Fibroblast of pulmonary artery (primary cell): Measurements from ENCODE around the gene TAS2R43.
A peak's percentile ranks its signal among the peaks of the same experiment; 100 is the strongest.
"Not testable (repeated sequence)": the region's sequence is repeated elsewhere in the genome, so short reads cannot be mapped to it uniquely, and the experiment has no call there.

Experiments used
- DNase-seq: peaks from one replicate; pipeline ENCODE4 v3.0.0-alpha.2; 2010; ENCODE audit warnings: low read depth
- H3K4me3 ChIP-seq: replicated peaks from 2 replicates; pipeline ENCODE4 v1.5.1; 2011; ENCODE audit warnings: low read depth, mild to moderate bottlenecking, control low read depth, low read length, moderate library complexity
- TF ChIP-seq, protein P1 (sequence below): IDR thresholded peaks from 2 replicates; pipeline ENCODE4 v1.5.1; 2011; ENCODE audit warnings: mild to moderate bottlenecking, control low read depth, low read length, inconsistent platforms; ENCODE audit errors: missing control alignments

Gene TAS2R43

DNA sequence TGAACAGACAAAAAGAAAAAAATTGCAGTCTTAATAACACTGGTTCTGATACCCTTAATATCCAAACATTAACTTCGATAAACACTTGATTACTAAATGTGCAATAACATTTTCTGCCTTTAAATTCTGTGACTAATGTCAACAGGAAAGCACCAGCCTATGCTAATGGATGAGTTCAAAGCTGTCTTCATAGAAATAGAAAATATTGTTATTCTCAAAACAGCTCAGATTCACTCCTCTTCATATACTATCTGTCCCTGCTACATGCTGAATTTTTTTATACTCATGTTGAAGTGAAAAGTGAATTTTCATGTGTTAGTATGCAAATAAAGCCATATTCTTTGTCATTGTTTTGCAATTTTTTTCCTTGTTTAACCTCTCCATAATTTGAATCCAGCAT, 13.9 kb downstream of the TAS2R43 start:
- H3K4me3 ChIP-seq: no peak overlapping the region
- TF ChIP-seq, protein P1, sequence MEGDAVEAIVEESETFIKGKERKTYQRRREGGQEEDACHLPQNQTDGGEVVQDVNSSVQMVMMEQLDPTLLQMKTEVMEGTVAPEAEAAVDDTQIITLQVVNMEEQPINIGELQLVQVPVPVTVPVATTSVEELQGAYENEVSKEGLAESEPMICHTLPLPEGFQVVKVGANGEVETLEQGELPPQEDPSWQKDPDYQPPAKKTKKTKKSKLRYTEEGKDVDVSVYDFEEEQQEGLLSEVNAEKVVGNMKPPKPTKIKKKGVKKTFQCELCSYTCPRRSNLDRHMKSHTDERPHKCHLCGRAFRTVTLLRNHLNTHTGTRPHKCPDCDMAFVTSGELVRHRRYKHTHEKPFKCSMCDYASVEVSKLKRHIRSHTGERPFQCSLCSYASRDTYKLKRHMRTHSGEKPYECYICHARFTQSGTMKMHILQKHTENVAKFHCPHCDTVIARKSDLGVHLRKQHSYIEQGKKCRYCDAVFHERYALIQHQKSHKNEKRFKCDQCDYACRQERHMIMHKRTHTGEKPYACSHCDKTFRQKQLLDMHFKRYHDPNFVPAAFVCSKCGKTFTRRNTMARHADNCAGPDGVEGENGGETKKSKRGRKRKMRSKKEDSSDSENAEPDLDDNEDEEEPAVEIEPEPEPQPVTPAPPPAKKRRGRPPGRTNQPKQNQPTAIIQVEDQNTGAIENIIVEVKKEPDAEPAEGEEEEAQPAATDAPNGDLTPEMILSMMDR: no peak
- DNase-seq: no peak

DNA sequence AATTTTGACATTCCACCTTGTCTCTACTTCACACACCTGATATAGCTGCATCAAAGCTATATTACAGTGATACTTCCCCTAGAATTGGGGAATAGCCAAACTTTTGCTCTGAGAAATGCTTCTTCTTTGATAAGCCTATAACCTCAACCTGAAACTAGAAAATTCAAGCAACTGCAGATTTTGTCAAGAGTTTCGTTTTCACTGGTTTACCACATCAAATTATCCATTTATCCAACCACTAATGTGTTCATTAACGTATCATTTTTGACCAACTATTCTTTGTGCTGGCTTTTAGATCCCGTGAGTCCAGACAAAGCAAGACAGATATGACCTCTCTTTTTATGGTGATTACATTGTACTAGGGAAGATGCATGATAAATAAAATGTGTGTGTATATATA, 16.5 kb downstream of the TAS2R43 start:
- TF ChIP-seq, protein P1: no peak
- H3K4me3 ChIP-seq: no peak overlapping the region
- DNase-seq: no peak

DNA sequence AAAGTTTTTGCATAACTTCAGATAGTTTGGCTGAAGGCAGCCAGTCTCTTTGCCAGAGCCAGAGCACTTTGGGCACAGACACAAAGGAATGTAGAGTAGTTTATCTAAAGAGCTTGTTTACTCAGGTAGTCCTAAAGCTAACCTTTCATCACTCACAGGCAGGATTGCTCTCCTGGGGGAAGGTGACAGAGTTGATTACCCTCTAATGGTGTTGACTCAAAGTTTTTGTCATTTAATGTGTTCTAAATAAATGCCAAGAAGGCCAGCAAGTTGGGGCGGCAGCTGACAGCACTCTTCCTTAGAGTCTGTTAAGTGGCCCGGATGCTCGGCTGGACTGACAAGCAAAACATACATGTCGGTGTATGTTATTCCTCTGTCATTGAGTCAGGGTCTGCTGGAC, 20.7 kb downstream of the TAS2R43 start:
- TF ChIP-seq, protein P1: no peak
- no peak for DNase-seq
- H3K4me3 ChIP-seq: no peak overlapping the region

DNA sequence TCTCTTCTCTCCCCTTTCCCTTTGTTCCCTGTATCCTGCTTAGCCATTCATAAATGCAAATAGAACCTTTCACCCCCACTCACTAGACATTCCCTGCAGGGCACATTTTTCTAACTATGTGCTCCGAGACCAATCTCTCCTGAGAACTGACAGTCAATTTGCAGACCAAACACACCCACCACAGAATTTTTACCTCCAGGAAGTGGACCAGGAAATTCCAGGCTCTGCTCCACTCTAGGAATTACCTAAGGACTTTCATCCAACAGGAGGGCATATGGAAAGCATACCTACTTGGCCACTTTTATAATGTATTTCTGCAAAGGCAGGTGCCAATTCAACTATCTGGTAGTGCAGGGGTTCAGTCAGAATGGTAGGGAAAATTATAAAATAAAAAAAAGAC, 21.1 kb downstream of the TAS2R43 start:
- H3K4me3 ChIP-seq: no peak overlapping the region
- TF ChIP-seq, protein P1: no peak
- DNase-seq: no peak

DNA sequence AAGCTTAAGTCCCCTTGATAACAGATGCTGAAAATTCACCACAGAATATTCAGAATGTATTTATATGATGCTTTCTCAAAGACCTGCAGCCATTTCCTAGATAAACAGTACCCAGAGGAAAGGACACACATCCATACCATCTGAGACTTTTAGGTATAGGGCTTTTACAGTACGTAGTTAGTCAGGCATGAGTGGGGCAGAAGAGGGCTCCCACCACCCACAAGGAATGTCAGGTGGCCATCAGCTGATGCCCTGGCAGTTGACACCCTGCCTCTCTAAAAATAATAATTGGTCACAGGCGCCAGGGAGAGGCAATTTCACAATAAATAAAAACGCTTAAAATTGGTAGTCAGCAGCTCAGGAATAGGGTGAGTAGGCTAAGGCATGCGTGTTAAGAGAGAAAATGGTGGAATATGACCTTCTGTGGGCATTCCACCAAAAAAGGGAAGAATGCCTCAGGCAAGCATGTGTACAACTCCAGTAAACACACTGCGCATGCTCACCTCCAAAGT, 22.2 kb downstream of the TAS2R43 start:
- TF ChIP-seq, protein P1: no peak
- DNase-seq: no peak
- H3K4me3 ChIP-seq: no peak overlapping the region

DNA sequence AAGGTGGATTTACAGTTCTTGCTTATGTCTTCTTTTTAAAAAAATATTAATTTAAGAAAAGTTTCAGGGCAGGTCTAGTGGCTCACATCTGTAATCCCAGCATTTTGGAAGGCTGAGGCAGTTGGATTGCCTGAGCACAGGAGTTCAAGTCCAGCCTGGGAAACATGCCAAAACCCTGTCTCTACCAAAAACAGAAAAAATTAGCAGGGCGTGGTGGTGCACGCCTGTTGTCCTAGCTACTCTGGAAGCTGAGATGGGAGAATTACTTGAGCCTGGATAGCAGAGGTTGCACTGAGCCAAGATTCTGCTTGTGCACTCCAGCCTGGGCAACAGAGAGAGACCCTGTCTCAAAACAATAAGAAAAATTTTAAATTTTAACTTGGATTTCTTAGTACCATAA, 24.6 kb downstream of the TAS2R43 start:
- DNase-seq: peak; percentile 27
- TF ChIP-seq, protein P1: no peak
- H3K4me3 ChIP-seq: no peak overlapping the region

DNA sequence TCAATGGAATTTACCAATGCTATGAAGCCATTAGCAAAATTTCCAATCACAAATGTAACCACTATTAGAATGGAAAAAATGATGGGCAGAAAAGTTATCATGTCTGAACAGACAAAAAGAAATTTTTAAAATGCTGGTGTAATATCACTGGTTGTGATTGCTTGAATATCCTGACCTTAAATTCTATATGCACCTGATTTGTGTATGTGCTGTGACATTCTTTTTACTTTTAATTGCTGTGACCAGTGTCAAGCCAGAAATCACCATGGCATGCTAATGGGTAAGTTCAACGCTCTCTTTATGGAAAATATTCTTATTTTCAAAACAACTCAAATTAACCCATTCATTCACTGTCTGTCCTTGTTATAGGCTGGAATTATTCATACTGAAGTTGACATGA, 29.9 kb downstream of the TAS2R43 start, which contains the start of gene TAS2R46:
Gene TAS2R46, minus strand, starts transcription at position 101 of the 400 bp plus-strand sequence. Its CDS starts 0 bp downstream, at position 101.
- not testable (repeated sequence) for DNase-seq, H3K4me3 ChIP-seq
